ENCODE measurements around the gene MRPL14. TPM values are rescaled to one million over a fixed set of nuclear protein-coding genes. Genes with fewer than 3 reads are reported as not detected.

MRPL14 gene
- total and polyA plus RNA-seq, 2 of the 4 experiments (the other 2 are of a cell fraction): 43.7 to 87.9 TPM

GRCh38 chr6:44151348-44152108 lies 24.3 kb upstream of the MRPL14 start:
- no peak overlapping the region for H3K4me2 ChIP-seq (ENCODE audit: low read depth, low read length)
- no peaks in the 10 kb centered on the region for H3K79me1 ChIP-seq (ENCODE audit: low read depth in 1 of 2, low read length in 2 of 2)
- no peak overlapping the region for H3K9ac ChIP-seq (ENCODE audit: low read depth, low read length)
- no peaks in the 10 kb centered on the region for H3K27me3 ChIP-seq (ENCODE audit: control insufficient read depth, insufficient read depth, low read length)
- no peak overlapping the region for H2BK15ac ChIP-seq (ENCODE audit: low read depth, low read length)
- H3K9me3 ChIP-seq (ENCODE audit: control insufficient read depth, insufficient read depth, low read length): no peaks in the 10 kb centered on the region
- ChIA-PET CTCF (interaction anchor here (0.7 to 1.0 kb wide), 2 partner anchors 35 to 55 kb away, joined by 3 to 4 read pairs; no protein-coding TSS in a partner anchor), POLR2A (ENCODE audit: unreplicated experiment) (no interaction called here)
- H3K36me3 ChIP-seq (ENCODE audit: control insufficient read depth, insufficient read depth, low read length): peaks cover 35% of the 10 kb centered on the region
- H3K27ac ChIP-seq (ENCODE audit: insufficient read depth, low read length): no peak overlapping the region
- no peak overlapping the region for H3K18ac ChIP-seq (ENCODE audit: low read depth, low read length)
- no peak overlapping the region for H3K14ac ChIP-seq (replicated peaks; ENCODE audit: low read depth, low read length)
- no peak overlapping the region for H3K56ac ChIP-seq (ENCODE audit: extremely low read depth, insufficient read depth, low read length)
- no peak overlapping the region for H3K23ac ChIP-seq (ENCODE audit: low read depth, low read length)
- H4K91ac ChIP-seq (ENCODE audit: insufficient read depth, low read depth, low read length): no peak overlapping the region
- no peak overlapping the region for H2BK5ac ChIP-seq (ENCODE audit: low read depth, low read length, poor library complexity, severe bottlenecking)
- dilution Hi-C loops (cut with HindIII; ENCODE audit: low sequenced_read_pairs, unreplicated experiment) (no loop called here), intact Hi-C loops (cut with micrococcal nuclease) (loop anchor here (1.0 kb wide), 2 partner anchors 37 to 55 kb away; no protein-coding TSS in a partner anchor), in situ Hi-C loops (cut with MboI; ENCODE audit: low sequenced_read_pairs) (no loop called here)
- peak overlapping the region; percentile 71 for H2AFZ ChIP-seq (replicated peaks; ENCODE audit: low read length, poor library complexity)
- no peak overlapping the region for H3K4me3 ChIP-seq (ENCODE audit: insufficient read depth, low read depth, low read length)
- DNase-seq: peak; percentile 62
- H2BK120ac ChIP-seq (ENCODE audit: low read depth, low read length): no peak overlapping the region
- 0 out of 2 replicates have a peak, but pooled peaks cover 2% of the 10 kb centered on the region for H3K9me1 ChIP-seq (ENCODE audit: insufficient read depth, low read length)
- H4K8ac ChIP-seq (ENCODE audit: low read depth in 2 of 2, low read length in 2 of 2): no peak overlapping the region
- WGBS, 2 experiments (ENCODE audit: extremely low coverage in 2 of 2, insufficient read length in 1 of 2): 33% methylated on average over 11 of the region's 31 CpGs; no CpG with 5 or more reads in 1 of the 2 experiments
- no TSS peak for BruUV-seq (replicated peaks)
- peak; percentile 94 for ATAC-seq (ENCODE audit: low read depth)
- no peak overlapping the region for H4K5ac ChIP-seq (ENCODE audit: low read depth, low read length)
- H2AK5ac ChIP-seq (ENCODE audit: low read depth, low read length): no peak overlapping the region; the same call in 1 of the 2 replicates
- H3K4me1 ChIP-seq (ENCODE audit: control insufficient read depth, insufficient read depth, low read length): peaks cover 2% of the 10 kb centered on the region
- peaks cover 10% of the 10 kb centered on the region; the same call in 1 of the 2 replicates for H4K20me1 ChIP-seq (ENCODE audit: insufficient read depth, low read length)
- TF ChIP-seq NFE2L2 (IDR thresholded peaks at IDR 0.05; ENCODE audit: low read depth, low read length): no peak
- peak; percentile 84 for TF ChIP-seq RAD21 (IDR thresholded peaks at IDR 0.05; ENCODE audit: low read length)
- peak; percentile 95 for TF ChIP-seq SMC3 (IDR thresholded peaks at IDR 0.05; ENCODE audit: low read depth, low read length)
- TF ChIP-seq, protein P1, sequence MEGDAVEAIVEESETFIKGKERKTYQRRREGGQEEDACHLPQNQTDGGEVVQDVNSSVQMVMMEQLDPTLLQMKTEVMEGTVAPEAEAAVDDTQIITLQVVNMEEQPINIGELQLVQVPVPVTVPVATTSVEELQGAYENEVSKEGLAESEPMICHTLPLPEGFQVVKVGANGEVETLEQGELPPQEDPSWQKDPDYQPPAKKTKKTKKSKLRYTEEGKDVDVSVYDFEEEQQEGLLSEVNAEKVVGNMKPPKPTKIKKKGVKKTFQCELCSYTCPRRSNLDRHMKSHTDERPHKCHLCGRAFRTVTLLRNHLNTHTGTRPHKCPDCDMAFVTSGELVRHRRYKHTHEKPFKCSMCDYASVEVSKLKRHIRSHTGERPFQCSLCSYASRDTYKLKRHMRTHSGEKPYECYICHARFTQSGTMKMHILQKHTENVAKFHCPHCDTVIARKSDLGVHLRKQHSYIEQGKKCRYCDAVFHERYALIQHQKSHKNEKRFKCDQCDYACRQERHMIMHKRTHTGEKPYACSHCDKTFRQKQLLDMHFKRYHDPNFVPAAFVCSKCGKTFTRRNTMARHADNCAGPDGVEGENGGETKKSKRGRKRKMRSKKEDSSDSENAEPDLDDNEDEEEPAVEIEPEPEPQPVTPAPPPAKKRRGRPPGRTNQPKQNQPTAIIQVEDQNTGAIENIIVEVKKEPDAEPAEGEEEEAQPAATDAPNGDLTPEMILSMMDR (conservative IDR thresholded peaks at IDR 0.05; ENCODE audit: low read depth, low read length): peak; percentile 98
- H3K4ac ChIP-seq (ENCODE audit: low read depth, low read length): no peak overlapping the region
- H2AK9ac ChIP-seq (replicated peaks; ENCODE audit: low read depth, low read length, poor library complexity): no peak overlapping the region
- H2BK20ac ChIP-seq (ENCODE audit: low read depth, low read length): no peak overlapping the region

All from IMR-90 (cell line).